Ovary (tissue), 1 donor: ENCODE results near the gene GPR180.

Experiments used
- EP300 ChIP-seq: sonication (generic); formaldehyde crosslinking; IDR thresholded peaks from one replicate; pipeline ENCODE4 v1.6.1; 2017; ENCODE audit warnings: antibody characterized with exemption
- POLR2A ChIP-seq: fragments of 450-650 bp; IDR thresholded peaks from one replicate; pipeline ENCODE4 v1.6.1; 2017; ENCODE audit warnings: antibody characterized with exemption, mild to moderate bottlenecking, moderate library complexity

- TF ChIP-seq EP300, result no peak
- no peak for TF ChIP-seq POLR2A
These were observed 35.4 kb downstream of the GPR180 start for GRCh38 chr13:94636942-94637578.
